ENCODE data around the gene SLC46A3.

GRCh38 chr13:28685114-28685513 lies 33.7 kb downstream of the SLC46A3 start:
- TF ChIP-seq CTCF (IDR thresholded peaks at IDR 0.05) = no peak
- TF ChIP-seq POLR2A (IDR thresholded peaks at IDR 0.05) = no peak
- TF ChIP-seq POLR2AphosphoS5 (IDR thresholded peaks at IDR 0.05) = no peak
